Measurements from ENCODE around the gene CCR3.

Gene CCR3

GRCh38 chr3:46221938-46222337, 20.3 kb upstream of the CCR3 start:
- no peak for DNase-seq

- DNase-seq: no peak
Observed at GRCh38 chr3:46222435-46223161, 19.7 kb upstream of the CCR3 start.

GRCh38 chr3:46228260-46229242, 13.7 kb upstream of the CCR3 start:
- DNase-seq: no peak

- no peak for DNase-seq
Observed at GRCh38 chr3:46231323-46231722, 10.9 kb upstream of the CCR3 start.

- DNase-seq: no peak
Observed at GRCh38 chr3:46233194-46233593, 9.1 kb upstream of the CCR3 start.

GRCh38 chr3:46235425-46235824, 6.8 kb upstream of the CCR3 start:
- DNase-seq: no peak

- no peak for DNase-seq
Observed at GRCh38 chr3:46236294-46237054, 5.8 kb upstream of the CCR3 start.

GRCh38 chr3:46238386-46238785, 3.9 kb upstream of the CCR3 start:
- DNase-seq: no peak

GRCh38 chr3:46239301-46239938, 2.8 kb upstream of the CCR3 start:
- no peak for DNase-seq

GRCh38 chr3:46239952-46240351, 2.3 kb upstream of the CCR3 start:
- no peak for DNase-seq

- DNase-seq: no peak
Observed at GRCh38 chr3:46243560-46243959, 1.3 kb downstream of the CCR3 start.

- DNase-seq: no peak
Observed at GRCh38 chr3:46245146-46245545, 2.9 kb downstream of the CCR3 start.

GRCh38 chr3:46252980-46253379, 10.7 kb downstream of the CCR3 start:
- no peak for DNase-seq

GRCh38 chr3:46258525-46258924, 16.3 kb downstream of the CCR3 start:
- no peak for DNase-seq

- no peak for DNase-seq
Observed at GRCh38 chr3:46261926-46262594, 19.8 kb downstream of the CCR3 start.

- no peak for DNase-seq
Observed at GRCh38 chr3:46264002-46264401, 21.7 kb downstream of the CCR3 start.

GRCh38 chr3:46266598-46266997, 24.3 kb downstream of the CCR3 start:
- no peak for DNase-seq

GRCh38 chr3:46269556-46269955, 27.3 kb downstream of the CCR3 start:
- DNase-seq: no peak

- no peak for DNase-seq
Observed at GRCh38 chr3:46270474-46270873, 28.2 kb downstream of the CCR3 start.

GRCh38 chr3:46271209-46271745, 29.0 kb downstream of the CCR3 start:
- no peak for DNase-seq

GRCh38 chr3:46272028-46272451, 29.8 kb downstream of the CCR3 start:
- DNase-seq: no peak

All from stimulated activated CD8-positive, alpha-beta memory T cell treated with anti-CD3 and anti-CD28 coated beads, Interleukin-4, amount 100 ng/mL, for 48 hours (primary cell).